ENCODE results near the gene RBMS1. TPM values are rescaled to one million over a fixed set of nuclear protein-coding genes. Genes with fewer than 3 reads are reported as not detected.

RBMS1 gene
- polyA plus RNA-seq, 1 donor from 2014 or later, result 8.4 TPM

- Histone ChIP-seq H3K9me2 (ENCODE audit: insufficient read depth, low read length) (no peaks in the 10 kb centered on the region), H3K9ac (ENCODE audit: low read length) (no peak overlapping the region), H3K27me3 (ENCODE audit: insufficient read depth, low read depth, low read length) (no peaks in the 10 kb centered on the region), H2AFZ (ENCODE audit: low read depth, low read length) (no peak overlapping the region), H3K27ac (ENCODE audit: low read length) (no peak overlapping the region), H3K4me3 (ENCODE audit: low read length) (no peak overlapping the region), H3K79me2 (replicated peaks; ENCODE audit: insufficient read depth, low read length) (no peaks in the 10 kb centered on the region), H4K20me1 (ENCODE audit: insufficient read depth) (no peaks in the 10 kb centered on the region), H3K9me3 (ENCODE audit: low read length) (no peaks in the 10 kb centered on the region), H3F3A (ENCODE audit: insufficient read depth, low read length, poor library complexity, severe bottlenecking) (no peaks in the 10 kb centered on the region), H3K36me3 (ENCODE audit: insufficient read depth, low read length) (no peaks in the 10 kb centered on the region), H3K4me2 (ENCODE audit: low read length) (no peak overlapping the region)
- TF ChIP-seq MXI1 (conservative IDR thresholded peaks at IDR 0.05; ENCODE audit: poor library complexity, severe bottlenecking), result no peak
- no peak for TF ChIP-seq EZH2 (IDR thresholded peaks at IDR 0.05; ENCODE audit: borderline replicate concordance, insufficient read depth, low read length, poor library complexity, severe bottlenecking)
- TF ChIP-seq CTCF (IDR thresholded peaks at IDR 0.05; ENCODE audit: poor library complexity, severe bottlenecking), result no peak
- no peak for TF ChIP-seq SMC3 (conservative IDR thresholded peaks at IDR 0.05; ENCODE audit: poor library complexity)
- TF ChIP-seq EP300 (conservative IDR thresholded peaks at IDR 0.05; ENCODE audit: poor library complexity, severe bottlenecking), result no peak
- TF ChIP-seq REST (IDR thresholded peaks at IDR 0.05; ENCODE audit: borderline replicate concordance), result no peak
- no peak for TF ChIP-seq POLR2AphosphoS5 (IDR thresholded peaks at IDR 0.05)
- TF ChIP-seq TAF1 (IDR thresholded peaks at IDR 0.05; ENCODE audit: low read depth), result no peak
- no peak for TF ChIP-seq RAD21 (conservative IDR thresholded peaks at IDR 0.05)
Measured at GRCh38 chr2:160482673-160483072, 10.9 kb downstream of the RBMS1 start.

GRCh38 chr2:160479269-160479668, 14.3 kb downstream of the RBMS1 start:
- H3K4me2 ChIP-seq (ENCODE audit: low read length), result no peak overlapping the region
- no peaks in the 10 kb centered on the region for H3K36me3 ChIP-seq (ENCODE audit: insufficient read depth, low read length)
- H4K20me1 ChIP-seq (ENCODE audit: insufficient read depth), result no peaks in the 10 kb centered on the region
- H3K9me2 ChIP-seq (ENCODE audit: insufficient read depth, low read length), result no peaks in the 10 kb centered on the region
- H2AFZ ChIP-seq (ENCODE audit: low read depth, low read length), result no peak overlapping the region
- no peak overlapping the region for H3K9ac ChIP-seq (ENCODE audit: low read length)
- H3K4me3 ChIP-seq (ENCODE audit: low read length), result no peak overlapping the region
- H3K27ac ChIP-seq (ENCODE audit: low read length), result no peak overlapping the region
- no peaks in the 10 kb centered on the region for H3K9me3 ChIP-seq (ENCODE audit: low read length)
- H3K79me2 ChIP-seq (replicated peaks; ENCODE audit: insufficient read depth, low read length), result no peaks in the 10 kb centered on the region
- no peaks in the 10 kb centered on the region for H3K27me3 ChIP-seq (ENCODE audit: insufficient read depth, low read depth, low read length)
- TF ChIP-seq SMC3 (conservative IDR thresholded peaks at IDR 0.05; ENCODE audit: poor library complexity) (no peak), POLR2AphosphoS5 (IDR thresholded peaks at IDR 0.05) (no peak), RAD21 (conservative IDR thresholded peaks at IDR 0.05) (no peak), TAF1 (IDR thresholded peaks at IDR 0.05; ENCODE audit: low read depth) (no peak), MXI1 (conservative IDR thresholded peaks at IDR 0.05; ENCODE audit: poor library complexity, severe bottlenecking) (no peak), EP300 (conservative IDR thresholded peaks at IDR 0.05; ENCODE audit: poor library complexity, severe bottlenecking) (no peak), REST (IDR thresholded peaks at IDR 0.05; ENCODE audit: borderline replicate concordance) (no peak)
- H3F3A ChIP-seq (ENCODE audit: insufficient read depth, low read length, poor library complexity, severe bottlenecking), result no peaks in the 10 kb centered on the region

Data from neural cell (in vitro differentiated cells).